ENCODE data around the gene ATP2B1.

DNA sequence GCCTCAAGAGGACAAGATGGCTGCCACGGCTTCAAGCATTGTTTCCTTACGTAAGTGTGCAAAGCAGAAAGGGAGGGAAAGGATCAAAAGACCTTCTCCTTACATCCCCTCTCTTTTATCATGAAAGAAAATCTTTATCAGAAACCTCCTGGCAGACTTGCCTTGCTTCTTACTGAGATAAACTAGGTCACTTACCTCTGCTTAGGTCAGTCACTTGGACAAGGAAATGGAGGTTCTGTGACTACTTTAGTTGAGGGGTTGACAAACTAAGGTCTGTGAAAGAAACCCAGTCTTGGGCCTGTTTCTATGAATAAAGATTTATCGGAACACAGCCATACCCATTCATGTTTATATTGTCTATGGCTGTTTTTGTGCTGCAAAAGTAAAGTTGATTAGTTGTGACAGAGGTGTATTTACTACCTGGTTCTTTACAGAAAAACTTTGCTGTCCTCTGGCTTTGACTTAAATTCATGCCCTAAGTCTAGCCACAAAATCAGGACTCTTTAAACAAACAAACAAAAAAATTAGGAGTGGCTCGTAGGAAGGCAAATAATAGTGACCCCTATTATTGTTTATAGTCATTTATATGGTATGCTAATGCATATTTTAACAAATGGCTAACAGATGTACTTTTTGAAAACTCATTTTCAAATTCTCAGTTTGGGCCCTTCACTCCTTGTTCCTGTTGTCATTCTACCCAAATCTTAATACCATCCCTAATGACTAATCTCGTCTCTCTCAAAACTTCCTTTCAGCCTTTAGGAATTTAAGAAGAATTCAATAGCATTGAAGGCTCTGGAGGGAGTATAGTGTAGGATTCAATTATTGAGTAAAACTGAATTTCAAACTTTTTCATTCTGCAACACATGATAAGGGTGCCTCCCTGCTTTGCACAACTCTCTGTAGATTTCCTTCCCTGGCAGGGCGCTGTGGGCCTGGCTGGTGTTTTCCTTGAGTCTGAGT lies 42.0 kb upstream of the ATP2B1 start:
- no peak for TF ChIP-seq POLR2AphosphoS5 (IDR thresholded peaks at IDR 0.05)
- TF ChIP-seq, protein P1, sequence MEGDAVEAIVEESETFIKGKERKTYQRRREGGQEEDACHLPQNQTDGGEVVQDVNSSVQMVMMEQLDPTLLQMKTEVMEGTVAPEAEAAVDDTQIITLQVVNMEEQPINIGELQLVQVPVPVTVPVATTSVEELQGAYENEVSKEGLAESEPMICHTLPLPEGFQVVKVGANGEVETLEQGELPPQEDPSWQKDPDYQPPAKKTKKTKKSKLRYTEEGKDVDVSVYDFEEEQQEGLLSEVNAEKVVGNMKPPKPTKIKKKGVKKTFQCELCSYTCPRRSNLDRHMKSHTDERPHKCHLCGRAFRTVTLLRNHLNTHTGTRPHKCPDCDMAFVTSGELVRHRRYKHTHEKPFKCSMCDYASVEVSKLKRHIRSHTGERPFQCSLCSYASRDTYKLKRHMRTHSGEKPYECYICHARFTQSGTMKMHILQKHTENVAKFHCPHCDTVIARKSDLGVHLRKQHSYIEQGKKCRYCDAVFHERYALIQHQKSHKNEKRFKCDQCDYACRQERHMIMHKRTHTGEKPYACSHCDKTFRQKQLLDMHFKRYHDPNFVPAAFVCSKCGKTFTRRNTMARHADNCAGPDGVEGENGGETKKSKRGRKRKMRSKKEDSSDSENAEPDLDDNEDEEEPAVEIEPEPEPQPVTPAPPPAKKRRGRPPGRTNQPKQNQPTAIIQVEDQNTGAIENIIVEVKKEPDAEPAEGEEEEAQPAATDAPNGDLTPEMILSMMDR (IDR thresholded peaks at IDR 0.05), result no peak

Data from suprapubic skin (tissue), 3 donors.